GM18951 (cell line): ENCODE data around the gene PPM1E.
"Not testable (repeated sequence)": the region's sequence is repeated elsewhere in the genome, so short reads cannot be mapped to it uniquely, and the experiment has no call there.

Experiments
- POLR2A ChIP-seq: IDR thresholded peaks from 4 replicates; pipeline ENCODE4 v1.6.1; 2011; ENCODE audit warnings: mild to moderate bottlenecking; ENCODE audit not compliant: insufficient read length, insufficient read depth; ENCODE audit errors: extremely low read depth
- in situ Hi-C: fragments of 300-500 bp; cut with MboI; formaldehyde crosslinking; loops from one replicate; pipeline ENCODE4 v1.12.0; 2022; ENCODE audit warnings: low sequenced_read_pairs, mixed read lengths, inconsistent platforms; ENCODE audit not compliant: unreplicated experiment

Gene PPM1E

DNA sequence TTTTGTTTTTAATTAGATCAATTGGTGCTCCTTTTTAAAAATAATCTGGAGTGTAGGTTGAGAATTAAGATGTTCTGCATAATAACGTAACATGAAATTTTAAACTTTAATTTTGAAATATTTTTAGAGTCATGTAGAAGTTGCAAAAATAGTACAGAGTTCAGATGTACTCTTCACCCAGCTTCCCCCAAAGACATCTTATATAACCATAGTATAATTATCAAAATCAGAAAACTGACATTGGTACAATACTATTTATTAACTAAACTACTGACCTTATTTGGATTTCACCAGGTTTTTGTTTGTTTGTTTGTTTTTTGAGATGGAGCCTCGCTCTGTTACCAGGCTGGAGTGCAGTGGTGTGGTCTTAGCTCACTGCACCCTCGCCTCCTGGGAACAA is 76.9 kb downstream of the PPM1E start:
- in situ Hi-C loops, result no loop called here
- TF ChIP-seq POLR2A, result no peak

- in situ Hi-C loops, result no loop called here
- no peak for TF ChIP-seq POLR2A
Observed at GRCh38 chr17:58837699-58838098, 82.0 kb downstream of the PPM1E start.

- in situ Hi-C loops, result no loop called here
- TF ChIP-seq POLR2A, result no peak
Observed at GRCh38 chr17:58840820-58841612, 85.4 kb downstream of the PPM1E start.

DNA sequence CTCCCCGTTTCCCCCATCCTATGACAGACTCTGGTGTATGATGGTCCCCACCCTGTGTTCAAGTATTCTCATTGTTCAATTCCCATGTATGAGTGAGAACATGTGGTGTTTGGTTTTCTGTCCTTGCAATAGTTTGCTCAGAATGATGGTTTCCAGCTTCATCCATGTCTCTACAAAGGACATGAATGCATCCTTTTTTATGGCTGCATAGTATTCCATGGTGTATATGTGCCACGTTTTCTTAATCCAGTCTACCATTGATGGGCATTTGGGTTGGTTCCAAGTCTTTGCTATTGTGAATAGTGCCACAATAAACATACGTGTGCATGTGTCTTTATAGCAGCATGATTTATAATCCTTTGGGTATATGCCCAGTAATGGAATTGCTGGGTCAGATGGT is 90.8 kb downstream of the PPM1E start:
- in situ Hi-C loops, result not testable (repeated sequence)

DNA sequence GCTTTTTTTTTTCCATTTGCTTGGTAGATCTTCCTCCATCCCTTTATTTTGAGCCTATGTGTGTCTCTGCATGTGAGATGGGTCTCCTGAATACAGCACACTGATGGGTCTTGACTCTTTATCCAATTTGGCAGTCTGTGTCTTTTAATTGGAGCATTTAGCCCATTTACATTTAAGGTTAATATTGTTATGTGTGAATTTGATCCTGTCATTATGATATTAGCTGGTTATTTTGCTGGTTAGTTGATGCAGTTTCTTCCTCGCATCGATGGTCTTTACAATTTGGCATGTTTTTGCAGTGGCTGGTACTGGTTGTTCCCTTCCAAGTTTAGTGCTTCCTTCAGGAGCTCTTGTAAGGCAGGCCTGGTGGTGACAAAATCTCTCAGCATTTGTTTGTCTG is 94.5 kb downstream of the PPM1E start:
- in situ Hi-C loops, result not testable (repeated sequence)

DNA sequence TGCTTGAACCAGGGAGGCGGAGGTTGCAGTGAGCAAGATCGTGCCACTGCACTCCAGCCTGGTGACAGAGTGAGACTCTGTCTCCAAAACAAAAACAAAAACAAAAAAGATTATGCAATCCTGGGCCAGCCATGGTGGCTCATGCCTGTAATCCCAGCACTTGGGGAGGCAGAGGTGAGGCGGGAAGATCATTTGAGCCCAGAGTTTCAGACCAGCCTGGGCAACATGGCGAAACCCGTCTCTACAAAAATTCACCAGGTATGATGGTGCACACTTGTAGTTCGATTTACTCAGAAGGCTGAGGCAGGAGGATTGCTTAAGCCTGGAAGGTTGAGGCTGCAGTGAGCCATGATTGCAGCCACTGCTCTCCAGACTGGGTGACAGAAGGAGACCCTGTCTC is 109.6 kb downstream of the PPM1E start:
- in situ Hi-C loops, result no loop called here
- TF ChIP-seq POLR2A, result no peak

DNA sequence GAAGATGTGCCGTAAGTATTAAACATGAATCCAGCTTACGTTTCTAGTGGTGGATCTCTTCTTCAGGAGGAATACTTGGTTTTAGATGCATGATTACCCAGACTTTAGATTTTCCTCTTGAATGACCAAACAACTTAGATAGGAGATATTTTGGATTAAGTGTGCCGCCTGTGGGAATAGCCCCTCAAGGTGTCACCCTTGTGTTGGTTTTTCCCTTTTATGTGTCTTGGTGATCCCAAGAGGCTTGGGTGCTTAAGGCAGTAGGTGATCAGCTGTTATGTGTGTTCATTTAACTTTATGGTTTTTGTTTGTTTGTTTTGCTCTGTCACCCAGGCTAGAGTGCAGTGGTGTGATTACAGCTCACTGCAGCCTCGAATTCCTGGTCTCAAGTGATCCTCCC is 115.1 kb downstream of the PPM1E start:
- in situ Hi-C loops, result no loop called here
- no peak for TF ChIP-seq POLR2A

DNA sequence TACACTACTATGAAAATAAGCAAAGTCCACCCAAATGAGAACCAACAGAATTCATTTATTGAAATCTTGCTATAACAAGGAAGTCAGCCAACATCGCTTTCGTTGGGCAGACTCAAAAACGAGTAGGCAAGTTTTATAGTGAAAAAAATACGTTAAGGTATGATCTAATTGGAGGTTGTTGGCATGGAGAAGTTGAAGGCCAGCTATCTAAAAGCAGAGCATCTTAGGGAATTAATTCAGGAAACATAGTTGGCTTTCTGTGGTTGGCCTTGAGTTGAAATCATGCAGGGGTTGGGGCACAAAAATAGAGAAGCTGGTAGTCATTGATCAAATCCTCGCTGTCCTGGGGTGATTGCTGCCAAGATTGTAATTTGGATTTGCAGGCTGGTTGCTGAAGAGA is 118.3 kb downstream of the PPM1E start:
- no peak for TF ChIP-seq POLR2A
- in situ Hi-C loops, result no loop called here

DNA sequence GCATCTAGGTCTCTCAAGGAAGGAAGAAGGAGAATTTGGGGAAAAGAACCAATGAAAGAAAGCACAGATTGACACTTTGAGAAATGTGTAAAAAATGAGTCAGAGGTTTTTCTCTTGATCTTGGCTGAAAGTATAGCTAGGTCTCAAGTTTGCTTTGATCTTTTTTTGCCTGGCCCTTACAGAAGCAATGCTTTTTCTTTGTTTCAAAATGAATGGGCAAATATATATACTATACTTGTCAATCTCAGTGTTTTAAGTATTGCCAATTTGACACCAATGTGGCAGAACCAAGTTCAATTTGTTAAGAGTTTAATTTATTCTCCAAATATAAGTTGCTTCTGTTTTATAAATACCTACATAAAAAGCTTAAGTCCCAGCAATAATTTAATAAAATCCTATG is 119.6 kb downstream of the PPM1E start:
- TF ChIP-seq POLR2A, result no peak
- in situ Hi-C loops, result no loop called here

DNA sequence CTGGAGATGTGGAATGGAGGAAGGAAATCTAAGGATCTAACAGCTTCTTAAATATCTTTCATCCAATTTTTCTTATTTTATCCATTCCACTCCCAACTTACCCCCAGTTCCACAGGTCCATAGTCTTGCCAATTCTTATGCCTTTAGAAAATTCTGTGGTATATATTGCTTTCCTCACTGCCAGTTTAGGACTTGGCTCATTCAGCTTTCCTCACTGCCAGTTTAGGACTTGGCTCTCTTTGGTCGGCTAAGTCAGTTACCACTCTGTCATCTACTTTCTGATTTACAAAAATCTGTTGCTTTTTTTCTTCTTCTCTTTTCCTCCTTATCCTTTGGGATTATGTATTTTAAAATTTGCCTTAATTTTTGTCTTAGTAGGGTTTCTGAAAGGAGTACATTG is 128.5 kb downstream of the PPM1E start:
- no peak for TF ChIP-seq POLR2A
- in situ Hi-C loops, result no loop called here

DNA sequence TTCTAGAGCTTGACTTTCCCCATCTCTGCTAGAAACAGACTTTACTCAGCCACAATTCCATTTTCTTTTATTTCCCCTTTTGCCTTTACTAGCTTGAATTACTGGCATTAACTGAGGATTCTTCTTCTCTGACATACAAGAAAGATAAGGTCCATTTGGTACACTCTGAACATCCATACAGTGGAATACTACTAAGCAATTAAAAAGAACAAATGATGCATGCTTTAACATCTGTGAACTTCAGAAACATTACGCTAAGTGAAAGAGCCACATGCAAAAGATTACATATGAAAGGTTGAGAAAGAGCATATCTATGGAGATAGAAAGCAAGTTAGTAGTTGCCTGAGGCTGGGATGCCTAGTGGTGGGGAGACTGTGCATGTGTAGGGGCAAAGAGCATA is 130.9 kb downstream of the PPM1E start:
- TF ChIP-seq POLR2A, result no peak
- in situ Hi-C loops, result no loop called here

DNA sequence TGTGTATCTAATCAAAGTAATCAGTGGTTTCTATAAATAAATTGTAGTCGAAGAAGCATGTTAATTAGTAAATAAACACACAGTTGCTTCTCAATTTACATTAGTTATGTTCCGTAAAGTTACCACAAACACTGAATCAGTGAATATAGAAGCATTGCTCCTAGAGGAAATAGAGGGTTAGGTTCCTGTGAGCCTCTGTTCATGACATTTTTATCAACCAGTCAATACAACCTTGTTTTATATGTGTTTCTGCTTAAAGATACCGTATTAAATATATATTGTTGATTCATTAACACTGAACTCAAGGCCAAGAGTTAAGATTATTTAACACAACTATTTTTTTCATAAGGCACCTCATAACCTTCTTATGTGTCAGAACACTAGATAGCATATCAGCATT is 134.3 kb downstream of the PPM1E start:
- in situ Hi-C loops, result no loop called here
- no peak for TF ChIP-seq POLR2A

DNA sequence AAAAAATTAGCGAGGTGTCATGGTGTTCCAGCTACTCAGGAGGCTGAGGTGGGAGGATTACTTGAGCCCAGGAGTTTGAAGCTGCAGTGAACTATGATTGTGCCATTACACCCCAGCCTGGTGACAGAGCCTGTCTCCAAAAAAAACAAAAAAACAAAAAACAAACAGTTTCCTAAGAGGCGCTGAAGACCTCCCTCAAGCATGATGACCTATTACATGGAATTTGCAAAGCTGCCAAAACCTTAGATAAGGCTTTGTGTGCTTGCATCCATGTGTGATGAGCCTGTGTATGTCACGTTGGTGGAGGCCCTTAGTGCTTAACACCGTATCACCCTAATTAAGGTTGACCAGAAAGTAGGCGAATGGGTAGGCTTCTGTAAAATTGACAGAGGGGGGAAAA is 143.5 kb downstream of the PPM1E start:
- in situ Hi-C loops, result no loop called here
- TF ChIP-seq POLR2A, result no peak

DNA sequence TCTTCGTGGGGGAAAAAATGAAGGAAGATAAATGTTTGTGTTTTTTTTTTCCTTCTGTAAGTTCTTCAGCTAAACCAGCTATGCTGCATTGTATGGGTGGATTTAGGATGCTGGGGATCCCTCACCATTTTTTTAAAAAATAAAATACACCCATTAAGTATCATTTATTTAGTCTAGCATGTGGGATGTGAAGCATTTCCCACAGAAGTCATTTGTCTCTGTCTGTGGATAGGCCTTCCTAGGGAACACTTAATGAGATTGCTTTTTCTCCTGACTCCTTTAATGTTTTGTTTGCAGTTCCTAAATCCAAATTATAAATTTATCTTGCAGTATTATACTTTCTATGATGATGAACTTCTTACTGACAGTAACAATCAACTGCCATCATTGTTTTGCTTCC is 146.7 kb downstream of the PPM1E start:
- in situ Hi-C loops, result no loop called here
- no peak for TF ChIP-seq POLR2A

- in situ Hi-C loops, result no loop called here
- no peak for TF ChIP-seq POLR2A
Observed at GRCh38 chr17:58911741-58912343, 156.2 kb downstream of the PPM1E start.

GRCh38 chr17:58913552-58913951 is 157.9 kb downstream of the PPM1E start:
- in situ Hi-C loops, result no loop called here
- no peak for TF ChIP-seq POLR2A
